GM23338 (cell line): ENCODE measurements around the gene RTKN. TPM values are rescaled to one million over a fixed set of nuclear protein-coding genes. Genes with fewer than 3 reads are reported as not detected.

Source experiments
- ATAC-seq: fragments of 200-7000 bp; cut with Tn5 transposase; 3 replicates; pipeline ENCODE4 v1.9.1; 2020
- DNase-seq: peaks from one replicate; pipeline ENCODE4 v3.0.0-alpha.2; 2015; ENCODE audit warnings: low spot score
- H2AFZ ChIP-seq: fragments of 200-600 bp; sonication (generic); 2 replicates; pipeline ENCODE4 v1.8.0; 2016; ENCODE audit warnings: antibody characterized with exemption, mild to moderate bottlenecking, moderate library complexity
- H3F3A ChIP-seq: fragments of 200-600 bp; sonication (generic); replicated peaks from 2 replicates; pipeline ENCODE4 v1.8.0; 2017; ENCODE audit warnings: antibody characterized with exemption, mixed run types, low read depth
- H3K27ac ChIP-seq: fragments of 200-600 bp; sonication (generic); 2 replicates; pipeline ENCODE4 v1.6.1; 2016; ENCODE audit warnings: low read depth
- H3K27me3 ChIP-seq: fragments of 200-600 bp; sonication (generic); 2 replicates; pipeline ENCODE4 v1.8.0; 2016; ENCODE audit warnings: mild to moderate bottlenecking, mixed run types, moderate library complexity; ENCODE audit not compliant: insufficient read depth
- H3K36me3 ChIP-seq: fragments of 200-600 bp; sonication (generic); 2 replicates; pipeline ENCODE4 v1.8.0; 2016; ENCODE audit warnings: mild to moderate bottlenecking; ENCODE audit not compliant: insufficient read depth
- H3K4me1 ChIP-seq: fragments of 200-600 bp; sonication (generic); 2 replicates; pipeline ENCODE4 v1.8.0; 2016; ENCODE audit warnings: mild to moderate bottlenecking, moderate library complexity; ENCODE audit not compliant: insufficient read depth
- H3K4me2 ChIP-seq: fragments of 200-600 bp; sonication (generic); 2 replicates; pipeline ENCODE4 v1.7.1; 2017; ENCODE audit warnings: mixed run types
- H3K4me3 ChIP-seq: fragments of 200-600 bp; sonication (generic); 2 replicates; pipeline ENCODE4 v1.6.1; 2016; ENCODE audit warnings: mixed run types
- H3K79me2 ChIP-seq: fragments of 200-600 bp; sonication (generic); replicated peaks from 2 replicates; pipeline ENCODE4 v1.8.0; 2017; ENCODE audit warnings: mild to moderate bottlenecking; ENCODE audit not compliant: insufficient read depth
- H3K9me2 ChIP-seq: fragments of 200-600 bp; sonication (generic); 2 replicates; pipeline ENCODE4 v1.8.0; 2017; ENCODE audit not compliant: insufficient read depth
- H4K20me1 ChIP-seq: fragments of 200-600 bp; sonication (generic); replicated peaks from 2 replicates; pipeline ENCODE4 v1.8.0; 2017; ENCODE audit warnings: mild to moderate bottlenecking; ENCODE audit not compliant: insufficient read depth
- H3K27ac Mint-ChIP-seq: 2 replicates; pipeline ENCODE4 v1.8.0; 2020; ENCODE audit warnings: inconsistent platforms, mild to moderate bottlenecking, moderate library complexity, mixed read lengths
- H3K27me3 Mint-ChIP-seq: 3 replicates; pipeline ENCODE4 v1.8.0; 2022; ENCODE audit warnings: low read depth, mild to moderate bottlenecking, moderate library complexity, mixed read lengths, inconsistent platforms; ENCODE audit not compliant: insufficient read depth, poor library complexity
- H3K36me3 Mint-ChIP-seq: 3 replicates; pipeline ENCODE4 v1.8.0; 2021; ENCODE audit warnings: low read depth, mild to moderate bottlenecking, inconsistent platforms, moderate library complexity, mixed read lengths
- H3K4me1 Mint-ChIP-seq: 3 replicates; pipeline ENCODE4 v1.8.0; 2020; ENCODE audit warnings: mild to moderate bottlenecking, inconsistent platforms, mixed read lengths
- H3K4me3 Mint-ChIP-seq: 3 replicates; pipeline ENCODE4 v1.8.0; 2021; ENCODE audit warnings: moderate library complexity, mild to moderate bottlenecking, inconsistent platforms, mixed read lengths
- H3K9me3 Mint-ChIP-seq: 3 replicates; pipeline ENCODE4 v1.8.0; 2020; ENCODE audit warnings: moderate library complexity, mild to moderate bottlenecking, inconsistent platforms, mixed read lengths
- CREB1 ChIP-seq: fragments of 250-450 bp; sonication (Bioruptor Pico); IDR thresholded peaks from 2 replicates; pipeline ENCODE4 v1.5.0; 2020; ENCODE audit warnings: low read depth, mild to moderate bottlenecking, moderate library complexity
- EZH2 ChIP-seq: fragments of 200-600 bp; sonication (generic); IDR thresholded peaks from one replicate; pipeline ENCODE4 v1.8.0; 2017; ENCODE audit warnings: antibody characterized with exemption, mild to moderate bottlenecking, low read depth; ENCODE audit not compliant: unreplicated experiment
- EZH2phosphoT487 ChIP-seq: fragments of 200-600 bp; sonication (generic); IDR thresholded peaks from one replicate; pipeline ENCODE4 v1.8.1; 2018; ENCODE audit warnings: antibody characterized with exemption; ENCODE audit not compliant: unreplicated experiment
- JUNB ChIP-seq: IDR thresholded peaks from one replicate; pipeline ENCODE4 v1.6.1; 2016; ENCODE audit warnings: antibody characterized with exemption; ENCODE audit not compliant: unreplicated experiment
- POLR2AphosphoS5 ChIP-seq: IDR thresholded peaks from 2 replicates; pipeline ENCODE4 v1.6.1; 2016; ENCODE audit warnings: antibody characterized with exemption, low read depth
- STAT1 ChIP-seq: IDR thresholded peaks from one replicate; pipeline ENCODE4 v1.6.1; 2016; ENCODE audit warnings: antibody characterized with exemption; ENCODE audit not compliant: unreplicated experiment
- ZNF114 ChIP-seq: fragments of 250-450 bp; sonication (Bioruptor Pico); IDR thresholded peaks from 2 replicates; pipeline ENCODE4 v1.5.0; 2020; ENCODE audit warnings: mild to moderate bottlenecking, moderate library complexity
- ZNF331 ChIP-seq: fragments of 250-450 bp; sonication (Bioruptor Pico); IDR thresholded peaks from 2 replicates; pipeline ENCODE4 v1.5.0; 2020; ENCODE audit warnings: low read depth, mild to moderate bottlenecking, moderate library complexity
- polyA plus RNA-seq: library from polyadenylated mRNA; unstranded; fragments of >200 nt; fragmentation: Nextera tagmentation; extraction: Ambion mirVana; gene quantifications from 2 replicates; pipeline ENCODE4 v1.2.1, GENCODE V29; 2016
- total RNA-seq: library from RNA; depleted of rRNA; stranded (reverse); fragments of >200 nt; shearing (Covaris generic); gene quantifications from 2 replicates; pipeline ENCODE4 v1.2.3, GENCODE V29; 2014
- TF ChIP-seq, protein P1 (sequence below): IDR thresholded peaks from 2 replicates; pipeline ENCODE4 v1.6.1; 2016; ENCODE audit warnings: antibody characterized with exemption
- TF ChIP-seq, protein P2 (sequence below), 2 experiments: fragments of 200-600 bp in 1 of 2; sonication (generic) in 1 of 2; conservative IDR thresholded peaks; 2 replicates each; pipeline versions ENCODE4 v1.5.1 to v1.6.1; 2016 to 2017; ENCODE audit warnings: antibody characterized with exemption in 2 of 2, low read depth in 2 of 2, mild to moderate bottlenecking in 2 of 2, moderate library complexity in 1 of 2
- TF ChIP-seq, protein P3 (sequence below): fragments of 250-450 bp; sonication (Bioruptor Pico); IDR thresholded peaks from 2 replicates; pipeline ENCODE4 v1.5.0; 2020; ENCODE audit warnings: mild to moderate bottlenecking, moderate library complexity
- TF ChIP-seq, protein P4 (sequence below): IDR thresholded peaks from one replicate; pipeline ENCODE4 v1.6.1; 2018; ENCODE audit warnings: antibody characterized with exemption; ENCODE audit not compliant: unreplicated experiment

Gene RTKN
- total and polyA plus RNA-seq, 2 experiments from 2014 or later, result 24.5 to 50.0 TPM

DNA sequence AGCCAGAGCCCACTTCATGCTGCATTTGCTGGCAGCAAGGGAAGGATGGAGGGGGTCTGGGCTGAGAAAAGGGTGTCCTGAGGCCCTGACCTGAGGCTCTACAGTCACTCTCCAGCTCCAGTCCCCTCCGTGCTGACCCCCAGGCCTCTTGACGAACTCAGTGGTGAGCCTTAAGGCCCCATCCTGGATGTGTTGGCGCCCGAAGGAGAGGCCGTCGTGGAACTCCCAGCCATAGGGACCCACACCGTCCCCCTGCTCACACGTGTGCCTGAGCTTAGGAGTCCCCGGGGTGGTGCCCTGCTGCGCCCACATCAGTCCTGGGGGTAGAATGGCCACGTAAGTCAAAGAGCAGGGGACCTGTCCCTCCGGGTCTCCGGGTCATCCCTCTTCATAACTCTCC is 22.7 kb upstream of the RTKN start (continued):
- TF ChIP-seq, protein P1, sequence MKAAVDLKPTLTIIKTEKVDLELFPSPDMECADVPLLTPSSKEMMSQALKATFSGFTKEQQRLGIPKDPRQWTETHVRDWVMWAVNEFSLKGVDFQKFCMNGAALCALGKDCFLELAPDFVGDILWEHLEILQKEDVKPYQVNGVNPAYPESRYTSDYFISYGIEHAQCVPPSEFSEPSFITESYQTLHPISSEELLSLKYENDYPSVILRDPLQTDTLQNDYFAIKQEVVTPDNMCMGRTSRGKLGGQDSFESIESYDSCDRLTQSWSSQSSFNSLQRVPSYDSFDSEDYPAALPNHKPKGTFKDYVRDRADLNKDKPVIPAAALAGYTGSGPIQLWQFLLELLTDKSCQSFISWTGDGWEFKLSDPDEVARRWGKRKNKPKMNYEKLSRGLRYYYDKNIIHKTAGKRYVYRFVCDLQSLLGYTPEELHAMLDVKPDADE, result no peak
- TF ChIP-seq CREB1 (CRISPR knock-in tag), result no peak

DNA sequence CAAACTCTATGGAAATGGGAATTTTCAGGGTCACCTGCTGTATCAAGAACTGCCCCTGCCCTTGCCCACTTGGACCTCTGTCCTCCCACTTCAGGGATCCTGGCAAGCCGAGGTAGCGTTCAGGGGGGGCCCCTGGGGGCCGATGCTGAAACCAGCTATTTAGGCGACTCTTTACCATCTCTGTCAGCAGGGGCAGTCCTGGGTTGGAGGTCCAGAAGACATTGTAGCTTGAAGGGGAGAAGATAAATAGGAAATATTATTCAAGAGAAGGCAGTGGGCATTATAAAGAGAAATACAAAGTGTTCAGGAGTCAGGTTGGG is 21.0 kb upstream of the RTKN start:
- peaks cover 15% of the 10 kb centered on the region for H3K79me2 ChIP-seq
- H2AFZ ChIP-seq, result no peak overlapping the region
- H3K9me2 ChIP-seq, result no peaks in the 10 kb centered on the region
- Mint-ChIP-seq H3K27me3 (peaks cover 21% of the 10 kb centered on the region), H3K27ac (no peak overlapping the region), H3K9me3 (peaks cover 2% of the 10 kb centered on the region; the same call in 2 of the 3 replicates), H3K4me1 (peaks cover 16% of the 10 kb centered on the region), H3K4me3 (peak overlapping the region; percentile 40; the same call in 1 of the 3 replicates), H3K36me3 (peaks cover 17% of the 10 kb centered on the region)
- H3F3A ChIP-seq, result peaks cover 12% of the 10 kb centered on the region; the same call in 1 of the 2 replicates
- no peak for DNase-seq
- H3K27me3 ChIP-seq, result no peaks in the 10 kb centered on the region
- H3K4me1 ChIP-seq, result no peaks in the 10 kb centered on the region; the same call in 1 of the 2 replicates
- no peak overlapping the region for H3K4me3 ChIP-seq
- H3K4me2 ChIP-seq, result no peak overlapping the region
- H4K20me1 ChIP-seq, result peaks cover 4% of the 10 kb centered on the region; the same call in 1 of the 2 replicates
- no peak overlapping the region for H3K27ac ChIP-seq
- ATAC-seq, result no peak
- H3K36me3 ChIP-seq, result no peaks in the 10 kb centered on the region; the same call in 1 of the 2 replicates
- TF ChIP-seq, protein P1, result no peak
- TF ChIP-seq, protein P2, sequence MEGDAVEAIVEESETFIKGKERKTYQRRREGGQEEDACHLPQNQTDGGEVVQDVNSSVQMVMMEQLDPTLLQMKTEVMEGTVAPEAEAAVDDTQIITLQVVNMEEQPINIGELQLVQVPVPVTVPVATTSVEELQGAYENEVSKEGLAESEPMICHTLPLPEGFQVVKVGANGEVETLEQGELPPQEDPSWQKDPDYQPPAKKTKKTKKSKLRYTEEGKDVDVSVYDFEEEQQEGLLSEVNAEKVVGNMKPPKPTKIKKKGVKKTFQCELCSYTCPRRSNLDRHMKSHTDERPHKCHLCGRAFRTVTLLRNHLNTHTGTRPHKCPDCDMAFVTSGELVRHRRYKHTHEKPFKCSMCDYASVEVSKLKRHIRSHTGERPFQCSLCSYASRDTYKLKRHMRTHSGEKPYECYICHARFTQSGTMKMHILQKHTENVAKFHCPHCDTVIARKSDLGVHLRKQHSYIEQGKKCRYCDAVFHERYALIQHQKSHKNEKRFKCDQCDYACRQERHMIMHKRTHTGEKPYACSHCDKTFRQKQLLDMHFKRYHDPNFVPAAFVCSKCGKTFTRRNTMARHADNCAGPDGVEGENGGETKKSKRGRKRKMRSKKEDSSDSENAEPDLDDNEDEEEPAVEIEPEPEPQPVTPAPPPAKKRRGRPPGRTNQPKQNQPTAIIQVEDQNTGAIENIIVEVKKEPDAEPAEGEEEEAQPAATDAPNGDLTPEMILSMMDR (conservative IDR thresholded peaks at IDR 0.05; ENCODE audit: low read depth in 2 of 2), result no peak
- TF ChIP-seq JUNB (no peak), ZNF114 (no peak), EZH2phosphoT487 (no peak), EZH2 (no peak), POLR2AphosphoS5 (no peak), STAT1 (no peak), ZNF331 (CRISPR knock-in tag) (no peak)
- TF ChIP-seq, protein P3, sequence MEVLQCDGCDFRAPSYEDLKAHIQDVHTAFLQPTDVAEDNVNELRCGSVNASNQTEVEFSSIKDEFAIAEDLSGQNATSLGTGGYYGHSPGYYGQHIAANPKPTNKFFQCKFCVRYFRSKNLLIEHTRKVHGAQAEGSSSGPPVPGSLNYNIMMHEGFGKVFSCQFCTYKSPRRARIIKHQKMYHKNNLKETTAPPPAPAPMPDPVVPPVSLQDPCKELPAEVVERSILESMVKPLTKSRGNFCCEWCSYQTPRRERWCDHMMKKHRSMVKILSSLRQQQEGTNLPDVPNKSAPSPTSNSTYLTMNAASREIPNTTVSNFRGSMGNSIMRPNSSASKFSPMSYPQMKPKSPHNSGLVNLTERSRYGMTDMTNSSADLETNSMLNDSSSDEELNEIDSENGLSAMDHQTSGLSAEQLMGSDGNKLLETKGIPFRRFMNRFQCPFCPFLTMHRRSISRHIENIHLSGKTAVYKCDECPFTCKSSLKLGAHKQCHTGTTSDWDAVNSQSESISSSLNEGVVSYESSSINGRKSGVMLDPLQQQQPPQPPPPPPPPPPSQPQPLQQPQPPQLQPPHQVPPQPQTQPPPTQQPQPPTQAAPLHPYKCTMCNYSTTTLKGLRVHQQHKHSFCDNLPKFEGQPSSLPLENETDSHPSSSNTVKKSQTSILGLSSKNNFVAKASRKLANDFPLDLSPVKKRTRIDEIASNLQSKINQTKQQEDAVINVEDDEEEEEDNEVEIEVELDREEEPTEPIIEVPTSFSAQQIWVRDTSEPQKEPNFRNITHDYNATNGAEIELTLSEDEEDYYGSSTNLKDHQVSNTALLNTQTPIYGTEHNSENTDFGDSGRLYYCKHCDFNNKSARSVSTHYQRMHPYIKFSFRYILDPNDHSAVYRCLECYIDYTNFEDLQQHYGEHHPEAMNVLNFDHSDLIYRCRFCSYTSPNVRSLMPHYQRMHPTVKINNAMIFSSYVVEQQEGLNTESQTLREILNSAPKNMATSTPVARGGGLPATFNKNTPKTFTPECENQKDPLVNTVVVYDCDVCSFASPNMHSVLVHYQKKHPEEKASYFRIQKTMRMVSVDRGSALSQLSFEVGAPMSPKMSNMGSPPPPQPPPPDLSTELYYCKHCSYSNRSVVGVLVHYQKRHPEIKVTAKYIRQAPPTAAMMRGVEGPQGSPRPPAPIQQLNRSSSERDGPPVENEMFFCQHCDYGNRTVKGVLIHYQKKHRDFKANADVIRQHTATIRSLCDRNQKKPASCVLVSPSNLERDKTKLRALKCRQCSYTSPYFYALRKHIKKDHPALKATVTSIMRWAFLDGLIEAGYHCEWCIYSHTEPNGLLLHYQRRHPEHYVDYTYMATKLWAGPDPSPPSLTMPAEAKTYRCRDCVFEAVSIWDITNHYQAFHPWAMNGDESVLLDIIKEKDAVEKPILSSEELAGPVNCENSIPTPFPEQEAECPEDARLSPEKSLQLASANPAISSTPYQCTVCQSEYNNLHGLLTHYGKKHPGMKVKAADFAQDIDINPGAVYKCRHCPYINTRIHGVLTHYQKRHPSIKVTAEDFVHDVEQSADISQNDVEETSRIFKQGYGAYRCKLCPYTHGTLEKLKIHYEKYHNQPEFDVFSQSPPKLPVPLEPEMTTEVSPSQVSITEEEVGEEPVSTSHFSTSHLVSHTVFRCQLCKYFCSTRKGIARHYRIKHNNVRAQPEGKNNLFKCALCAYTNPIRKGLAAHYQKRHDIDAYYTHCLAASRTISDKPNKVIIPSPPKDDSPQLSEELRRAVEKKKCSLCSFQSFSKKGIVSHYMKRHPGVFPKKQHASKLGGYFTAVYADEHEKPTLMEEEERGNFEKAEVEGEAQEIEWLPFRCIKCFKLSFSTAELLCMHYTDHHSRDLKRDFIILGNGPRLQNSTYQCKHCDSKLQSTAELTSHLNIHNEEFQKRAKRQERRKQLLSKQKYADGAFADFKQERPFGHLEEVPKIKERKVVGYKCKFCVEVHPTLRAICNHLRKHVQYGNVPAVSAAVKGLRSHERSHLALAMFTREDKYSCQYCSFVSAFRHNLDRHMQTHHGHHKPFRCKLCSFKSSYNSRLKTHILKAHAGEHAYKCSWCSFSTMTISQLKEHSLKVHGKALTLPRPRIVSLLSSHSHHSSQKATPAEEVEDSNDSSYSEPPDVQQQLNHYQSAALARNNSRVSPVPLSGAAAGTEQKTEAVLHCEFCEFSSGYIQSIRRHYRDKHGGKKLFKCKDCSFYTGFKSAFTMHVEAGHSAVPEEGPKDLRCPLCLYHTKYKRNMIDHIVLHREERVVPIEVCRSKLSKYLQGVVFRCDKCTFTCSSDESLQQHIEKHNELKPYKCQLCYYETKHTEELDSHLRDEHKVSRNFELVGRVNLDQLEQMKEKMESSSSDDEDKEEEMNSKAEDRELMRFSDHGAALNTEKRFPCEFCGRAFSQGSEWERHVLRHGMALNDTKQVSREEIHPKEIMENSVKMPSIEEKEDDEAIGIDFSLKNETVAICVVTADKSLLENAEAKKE (CRISPR knock-in tag), result no peak
- TF ChIP-seq, protein P4, sequence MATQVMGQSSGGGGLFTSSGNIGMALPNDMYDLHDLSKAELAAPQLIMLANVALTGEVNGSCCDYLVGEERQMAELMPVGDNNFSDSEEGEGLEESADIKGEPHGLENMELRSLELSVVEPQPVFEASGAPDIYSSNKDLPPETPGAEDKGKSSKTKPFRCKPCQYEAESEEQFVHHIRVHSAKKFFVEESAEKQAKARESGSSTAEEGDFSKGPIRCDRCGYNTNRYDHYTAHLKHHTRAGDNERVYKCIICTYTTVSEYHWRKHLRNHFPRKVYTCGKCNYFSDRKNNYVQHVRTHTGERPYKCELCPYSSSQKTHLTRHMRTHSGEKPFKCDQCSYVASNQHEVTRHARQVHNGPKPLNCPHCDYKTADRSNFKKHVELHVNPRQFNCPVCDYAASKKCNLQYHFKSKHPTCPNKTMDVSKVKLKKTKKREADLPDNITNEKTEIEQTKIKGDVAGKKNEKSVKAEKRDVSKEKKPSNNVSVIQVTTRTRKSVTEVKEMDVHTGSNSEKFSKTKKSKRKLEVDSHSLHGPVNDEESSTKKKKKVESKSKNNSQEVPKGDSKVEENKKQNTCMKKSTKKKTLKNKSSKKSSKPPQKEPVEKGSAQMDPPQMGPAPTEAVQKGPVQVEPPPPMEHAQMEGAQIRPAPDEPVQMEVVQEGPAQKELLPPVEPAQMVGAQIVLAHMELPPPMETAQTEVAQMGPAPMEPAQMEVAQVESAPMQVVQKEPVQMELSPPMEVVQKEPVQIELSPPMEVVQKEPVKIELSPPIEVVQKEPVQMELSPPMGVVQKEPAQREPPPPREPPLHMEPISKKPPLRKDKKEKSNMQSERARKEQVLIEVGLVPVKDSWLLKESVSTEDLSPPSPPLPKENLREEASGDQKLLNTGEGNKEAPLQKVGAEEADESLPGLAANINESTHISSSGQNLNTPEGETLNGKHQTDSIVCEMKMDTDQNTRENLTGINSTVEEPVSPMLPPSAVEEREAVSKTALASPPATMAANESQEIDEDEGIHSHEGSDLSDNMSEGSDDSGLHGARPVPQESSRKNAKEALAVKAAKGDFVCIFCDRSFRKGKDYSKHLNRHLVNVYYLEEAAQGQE, result no peak
